HG02870 (cell line): ENCODE measurements around the gene TIRAP.
A peak's percentile ranks its signal among the peaks of the same experiment; 100 is the strongest.

Source experiments
- ATAC-seq: cut with Tn5 transposase; IDR thresholded peaks from one replicate; pipeline ENCODE4 v1.9.1; 2021; ENCODE audit warnings: mild to moderate bottlenecking, moderate library complexity; ENCODE audit not compliant: unreplicated experiment

TIRAP gene

DNA sequence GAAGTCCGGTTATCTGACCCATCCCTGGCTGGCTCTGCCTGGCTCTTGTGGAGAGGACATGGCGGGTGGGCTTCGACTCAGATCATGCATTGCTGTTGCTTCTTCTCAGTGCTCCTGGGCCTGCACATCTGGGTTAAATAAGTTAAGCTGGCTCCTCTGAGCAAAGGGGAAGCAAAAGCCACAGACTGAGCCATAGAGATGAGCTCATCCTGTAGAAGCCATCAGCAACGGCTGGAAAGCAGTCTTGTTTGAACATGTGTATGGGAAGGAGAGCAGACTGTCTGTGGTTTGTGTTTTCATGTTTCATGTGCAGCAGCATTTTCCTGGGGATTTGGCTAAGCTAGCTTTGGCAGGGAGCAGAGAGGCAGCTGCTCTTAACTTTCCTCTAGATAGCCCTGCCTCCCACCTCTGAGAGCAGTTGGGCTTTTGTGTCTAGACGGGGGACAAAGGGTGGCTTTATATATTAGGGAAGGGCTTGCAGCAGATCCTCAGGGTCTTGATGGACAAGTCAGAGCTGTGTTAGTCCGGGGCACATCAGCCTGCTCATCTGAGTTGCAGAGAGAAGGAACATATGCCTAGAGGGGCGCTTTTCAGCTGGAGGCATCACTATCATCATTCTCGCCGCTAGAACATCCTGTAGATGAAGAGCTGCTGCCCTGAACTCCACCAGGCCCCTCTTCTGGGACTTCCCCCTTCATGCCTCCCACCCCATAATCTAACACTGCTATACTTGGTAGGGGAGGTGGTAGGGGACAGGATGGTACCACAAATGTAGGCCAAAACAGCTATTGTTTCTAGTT, 35.9 kb downstream of the TIRAP start:
- ATAC-seq, result peak; percentile 86

DNA sequence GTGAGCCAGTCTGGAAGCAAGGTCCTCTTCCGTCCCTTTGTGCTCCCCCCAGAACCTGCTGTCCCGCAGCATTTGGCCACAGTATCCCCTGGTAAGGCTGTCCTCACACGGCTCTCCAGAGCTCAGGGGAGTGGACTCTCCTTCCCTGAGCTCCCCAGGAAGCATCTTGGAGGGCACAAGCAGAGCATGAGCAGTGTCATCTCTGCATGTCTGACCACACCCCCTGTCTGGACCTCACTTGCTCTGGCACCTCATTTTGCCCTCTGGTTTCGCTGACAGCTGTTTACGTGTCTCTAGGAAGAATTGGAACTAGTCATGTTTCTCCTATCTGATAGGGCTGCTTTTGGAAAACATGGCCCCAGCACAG, 36.5 kb downstream of the TIRAP start:
- no peak for ATAC-seq

DNA sequence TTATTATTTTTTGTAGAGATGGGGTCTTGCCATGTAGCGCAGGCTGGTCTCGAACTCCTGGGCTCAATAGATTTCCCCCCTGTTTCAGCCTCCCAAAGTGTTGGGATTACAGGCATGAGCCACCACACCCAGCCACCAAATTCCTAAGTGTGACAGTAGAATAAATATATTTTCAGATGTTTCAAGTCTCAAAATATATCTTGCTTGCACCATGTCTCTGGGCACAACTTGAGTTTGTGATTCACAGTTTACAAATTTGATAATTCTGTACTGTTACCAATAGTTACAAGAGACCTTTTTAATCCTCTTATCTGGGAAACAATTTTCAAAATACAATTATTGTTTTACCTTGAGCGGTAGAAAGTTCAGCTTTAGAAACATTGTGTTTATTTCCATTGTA, 40.1 kb downstream of the TIRAP start:
- ATAC-seq, result no peak

DNA sequence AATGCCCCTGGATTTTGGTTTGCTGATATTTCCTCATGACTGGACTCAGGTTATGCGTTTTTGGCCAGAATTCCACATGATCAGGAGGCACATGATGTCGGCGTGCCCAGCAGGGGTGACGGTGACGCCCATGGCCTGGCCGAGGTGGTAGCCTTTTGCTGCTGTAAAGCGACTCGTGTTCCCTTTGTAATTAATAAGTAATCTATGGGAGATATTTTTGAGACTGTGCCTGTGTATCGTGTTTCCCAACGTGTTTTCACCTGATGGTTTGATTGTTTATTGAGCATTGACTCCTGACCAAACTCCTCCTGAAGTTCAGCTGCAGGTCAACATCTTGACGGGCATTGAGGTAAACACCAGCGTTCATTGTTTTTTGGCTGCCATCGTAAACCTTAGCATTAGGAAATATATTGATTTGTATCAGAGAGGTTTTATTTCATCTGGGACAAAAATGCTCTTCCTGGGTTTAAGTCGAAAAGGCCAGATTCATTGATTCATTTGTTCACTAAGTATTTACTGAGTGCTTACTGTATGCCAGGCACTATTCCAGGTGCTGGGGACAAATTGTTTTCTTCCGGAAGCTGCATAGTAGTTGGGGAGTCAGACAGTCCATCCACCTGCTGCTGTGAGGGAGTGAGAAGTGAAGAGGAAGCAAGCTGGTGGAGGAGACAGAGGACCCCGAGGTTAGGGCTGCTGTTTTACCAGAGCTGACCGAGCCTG, 44.5 kb downstream of the TIRAP start:
- no peak for ATAC-seq

DNA sequence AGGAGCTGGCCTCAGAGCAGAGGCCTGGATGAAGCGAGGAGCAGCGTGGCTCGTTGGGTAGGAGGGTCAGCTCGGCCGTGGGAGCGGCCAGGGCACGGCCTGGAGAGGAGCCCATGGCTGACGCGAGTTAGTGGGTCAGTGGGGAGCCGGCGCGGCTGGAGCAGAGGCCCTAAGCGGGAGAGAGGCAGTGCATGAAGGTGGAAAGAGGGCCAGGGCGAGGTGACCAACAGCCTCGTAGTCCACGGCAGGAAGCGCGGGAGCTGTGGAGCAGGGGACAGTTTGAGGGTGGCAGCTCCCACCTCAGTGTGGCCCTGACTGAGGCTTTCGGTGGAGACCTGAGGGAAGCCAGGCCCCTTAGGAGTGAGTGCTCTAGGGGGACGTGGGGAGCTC, 45.1 kb downstream of the TIRAP start:
- no peak for ATAC-seq

DNA sequence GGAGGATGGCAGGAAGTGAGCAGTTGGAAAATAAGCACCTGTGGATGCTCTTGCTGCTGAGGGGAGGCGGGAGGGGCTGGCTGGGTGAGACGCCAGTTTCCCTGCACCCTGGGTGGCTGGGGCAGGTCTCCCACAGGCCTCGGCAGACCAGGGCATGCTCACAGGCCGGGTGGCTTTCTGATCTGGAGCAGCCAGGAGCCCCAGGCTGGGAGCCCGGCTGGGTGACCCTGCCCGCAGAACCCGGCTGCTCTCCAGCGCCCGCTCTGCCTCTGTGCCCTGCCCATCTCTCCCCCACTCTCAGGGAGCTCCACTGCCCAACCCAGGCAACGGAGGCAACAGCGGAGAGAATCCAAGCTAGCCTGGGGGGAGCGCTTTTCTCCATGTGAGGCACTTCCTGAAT, 45.6 kb downstream of the TIRAP start:
- no peak for ATAC-seq

DNA sequence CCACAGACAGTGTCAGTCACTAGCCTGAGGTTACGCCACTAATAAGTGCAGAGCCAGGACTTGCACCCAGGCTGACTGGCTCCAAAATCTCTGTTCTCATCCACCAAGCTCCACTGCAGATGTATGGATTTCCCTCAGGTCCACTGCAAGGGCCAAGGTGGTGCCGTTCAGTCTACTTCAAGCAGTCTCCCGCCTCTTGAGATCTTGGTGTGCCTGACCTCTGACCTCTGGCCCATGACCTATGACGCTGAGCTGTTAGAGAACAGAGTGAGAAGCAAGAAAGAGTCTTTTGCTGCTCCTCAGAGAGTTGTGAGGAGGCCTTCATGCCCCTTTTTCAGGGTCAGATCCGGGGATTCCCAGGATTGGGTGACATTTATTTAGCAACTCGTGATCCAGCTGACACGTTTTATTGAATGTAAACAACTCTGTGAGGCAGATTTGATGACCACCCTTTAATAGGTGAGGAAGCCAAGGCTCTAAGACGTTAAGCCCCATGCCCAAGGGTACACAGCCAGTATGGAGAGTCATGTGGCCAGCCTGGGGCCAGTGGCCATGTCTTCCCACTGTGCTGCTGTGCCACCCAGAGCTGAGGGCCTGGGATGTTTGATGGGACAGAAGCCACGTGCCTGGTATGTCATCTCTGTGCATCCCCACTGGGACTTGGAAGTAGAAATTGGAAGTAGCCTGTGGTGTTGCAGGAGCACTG, 46.2 kb downstream of the TIRAP start:
- ATAC-seq, result no peak

DNA sequence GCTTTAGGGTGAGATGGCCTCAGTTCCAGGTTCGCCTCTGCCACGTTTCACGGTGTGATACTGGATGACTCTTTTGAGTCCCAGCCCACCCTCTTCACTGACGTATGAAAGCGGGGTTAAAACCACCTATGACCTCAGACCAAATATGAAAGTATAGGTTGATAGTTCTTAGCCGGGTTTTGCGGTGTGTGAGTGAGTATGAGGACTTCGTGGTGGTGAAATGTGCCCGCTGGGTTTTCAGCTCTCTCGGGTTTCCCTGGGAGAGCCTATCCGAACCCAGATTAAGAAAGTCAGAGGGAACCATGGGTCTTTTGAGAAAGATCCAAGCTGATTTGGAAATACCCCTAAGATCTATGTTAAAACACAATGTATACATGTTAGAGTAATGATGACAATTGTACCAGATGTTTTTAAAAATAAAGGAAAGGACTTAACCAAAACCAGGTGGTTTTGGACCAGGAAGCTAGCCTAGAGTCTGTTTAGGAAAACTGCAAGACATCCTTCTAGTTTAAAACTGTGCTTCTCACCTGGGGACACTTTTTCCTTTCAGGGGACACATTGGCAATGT, 46.8 kb downstream of the TIRAP start:
- ATAC-seq, result no peak

DNA sequence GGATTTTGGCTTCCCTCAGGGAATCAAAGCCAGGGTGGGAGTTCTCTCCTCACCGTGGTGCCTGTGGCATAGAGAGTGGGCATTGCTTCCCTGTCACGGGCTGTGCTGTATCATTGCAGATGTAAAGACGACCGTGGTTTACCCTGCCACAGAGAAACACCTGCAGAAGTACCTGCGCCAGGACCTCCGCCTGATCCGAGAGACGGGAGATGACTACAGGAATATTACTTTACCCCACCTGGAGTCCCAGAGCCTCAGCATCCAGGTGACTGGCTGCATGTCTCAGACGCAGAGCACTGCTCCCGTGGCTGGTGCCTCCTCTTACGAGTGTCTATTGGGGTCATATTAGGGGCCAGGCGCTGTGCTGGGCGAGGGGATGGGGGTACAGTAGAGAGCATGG, 48.4 kb downstream of the TIRAP start:
- ATAC-seq, result no peak

DNA sequence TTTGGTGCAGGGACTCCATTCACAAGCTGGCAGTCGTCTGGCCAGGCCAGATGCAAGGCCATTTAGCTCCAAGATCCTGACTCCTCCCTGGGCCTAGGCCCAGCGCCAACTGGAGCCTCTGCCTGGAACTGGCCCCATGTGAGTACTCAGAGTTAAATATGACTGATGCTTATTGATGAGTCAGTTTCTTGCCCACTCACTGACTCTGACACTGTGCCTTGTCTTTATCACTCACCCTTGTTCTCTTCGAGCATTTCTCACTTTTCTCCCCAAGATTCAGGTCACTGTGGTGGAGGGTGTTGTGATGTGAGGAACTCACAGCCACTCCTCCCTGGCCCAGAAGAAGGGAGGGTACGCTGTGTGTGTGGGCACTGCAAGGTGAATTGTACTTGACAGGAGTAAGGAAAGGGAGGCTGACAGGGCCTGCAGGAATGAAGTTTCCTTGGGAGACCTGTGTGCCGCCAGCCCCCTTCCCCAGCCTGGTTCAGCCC, 49.4 kb downstream of the TIRAP start:
- ATAC-seq, result no peak

DNA sequence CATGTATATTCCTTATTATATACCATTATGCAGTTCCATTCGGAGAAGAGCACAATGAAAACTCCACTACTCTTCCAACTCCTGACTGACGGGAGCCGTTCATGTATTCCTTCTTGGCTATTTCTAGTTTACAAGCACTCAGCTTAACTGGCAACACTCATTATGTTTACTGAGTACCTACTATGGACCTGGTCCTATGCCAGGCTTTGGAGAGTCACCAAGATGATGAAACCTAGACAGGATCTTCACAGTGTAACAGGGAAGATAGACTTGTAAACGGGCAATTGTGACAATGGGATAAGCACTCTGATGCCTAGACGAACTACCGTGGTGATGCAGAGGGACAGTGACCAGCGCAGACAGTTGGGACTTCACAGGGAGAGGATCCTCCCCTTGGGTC, 50.2 kb downstream of the TIRAP start:
- no peak for ATAC-seq

DNA sequence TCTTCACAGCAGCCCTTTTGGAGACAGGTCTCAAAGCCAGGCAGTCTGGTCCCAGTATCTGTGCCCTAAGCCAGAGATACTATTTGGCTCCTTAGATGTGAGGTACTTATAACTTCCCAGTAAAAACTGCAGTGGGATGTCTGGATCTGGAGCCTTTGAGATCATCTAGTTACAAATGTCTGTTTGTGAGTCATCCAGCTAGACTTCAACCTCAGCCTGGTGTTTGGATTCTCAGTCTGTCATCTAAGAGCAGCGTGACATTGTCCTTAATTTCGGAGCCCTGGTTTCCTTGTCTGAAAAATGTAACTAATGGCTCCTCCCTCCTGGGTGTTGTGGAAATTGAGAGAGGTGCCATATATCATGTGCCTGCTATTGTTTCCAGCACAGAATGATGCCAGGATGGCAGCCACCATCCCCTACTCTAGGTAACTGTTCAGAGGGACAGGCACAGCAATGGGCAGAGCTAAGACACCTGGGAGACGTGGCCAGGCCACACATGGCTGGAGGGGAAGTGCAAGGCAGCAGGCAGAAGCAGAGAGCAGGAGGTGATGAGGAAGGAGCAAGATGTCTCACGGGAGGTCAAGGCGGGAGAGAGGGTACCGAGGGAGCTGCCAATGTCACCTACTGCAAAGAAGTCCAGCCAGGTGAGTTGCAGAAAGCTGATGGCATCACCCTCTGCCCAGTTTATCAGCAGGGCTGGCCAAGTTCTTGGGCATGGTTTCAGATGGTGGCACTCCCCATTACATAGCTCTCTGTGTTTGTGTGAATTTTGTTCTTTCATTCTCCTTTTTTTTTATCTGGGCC, 52.0 kb downstream of the TIRAP start:
- no peak for ATAC-seq

DNA sequence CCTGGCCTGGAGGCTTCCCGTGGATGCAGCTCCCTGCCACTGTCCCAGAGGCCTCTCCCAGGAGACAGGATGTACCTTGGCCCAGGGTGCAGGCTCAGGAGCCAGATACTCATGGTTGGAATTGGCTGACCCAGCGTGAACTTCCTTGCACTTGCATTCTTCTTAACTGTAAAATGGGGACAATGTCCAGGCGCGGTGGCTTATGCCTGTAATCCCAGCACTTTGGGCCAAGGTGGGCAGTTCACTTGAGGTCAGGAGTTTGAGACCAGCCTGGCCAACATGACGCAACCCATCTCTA, 52.5 kb downstream of the TIRAP start:
- no peak for ATAC-seq

DNA sequence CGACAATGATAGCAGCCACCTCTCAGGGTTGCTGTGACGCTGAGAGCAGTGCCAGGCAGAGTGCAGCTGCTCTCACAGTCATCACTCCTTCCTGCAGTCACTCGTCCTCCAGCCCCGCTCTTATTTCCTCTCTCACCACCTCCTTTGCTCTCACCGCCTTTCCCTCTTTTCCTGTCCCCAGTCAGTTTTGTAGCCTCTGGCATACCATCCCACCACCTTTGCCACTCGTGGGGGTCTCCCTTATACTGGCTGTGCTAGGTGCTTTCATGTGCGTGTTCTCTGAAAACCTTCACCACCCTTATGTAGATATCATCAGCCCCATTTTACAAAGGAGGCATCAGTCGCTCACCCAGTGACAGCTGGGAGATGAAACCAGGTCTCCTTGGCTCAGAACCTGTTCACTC, 53.2 kb downstream of the TIRAP start:
- ATAC-seq, result no peak

DNA sequence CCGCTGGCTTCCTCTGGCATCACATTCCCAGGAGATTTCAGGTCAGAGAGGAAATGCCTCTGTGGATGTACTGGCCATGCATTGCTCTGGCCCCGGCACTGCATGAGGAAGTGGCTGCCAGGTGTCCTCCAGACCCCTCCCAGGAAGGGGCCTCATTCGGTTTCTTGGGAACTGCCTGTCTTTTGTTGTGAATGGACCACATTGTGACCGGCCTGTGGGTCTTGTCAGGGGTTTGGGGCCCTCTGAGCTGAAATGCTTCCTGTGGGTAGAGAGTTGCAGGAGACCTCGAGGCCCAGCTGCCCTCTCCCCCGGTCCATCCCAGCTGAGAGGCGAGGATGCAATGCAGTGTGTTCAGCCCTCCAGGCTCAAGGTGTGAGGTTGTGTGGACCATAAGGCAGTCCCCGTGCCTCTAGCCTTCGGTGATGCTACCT, 53.8 kb downstream of the TIRAP start:
- ATAC-seq, result no peak

DNA sequence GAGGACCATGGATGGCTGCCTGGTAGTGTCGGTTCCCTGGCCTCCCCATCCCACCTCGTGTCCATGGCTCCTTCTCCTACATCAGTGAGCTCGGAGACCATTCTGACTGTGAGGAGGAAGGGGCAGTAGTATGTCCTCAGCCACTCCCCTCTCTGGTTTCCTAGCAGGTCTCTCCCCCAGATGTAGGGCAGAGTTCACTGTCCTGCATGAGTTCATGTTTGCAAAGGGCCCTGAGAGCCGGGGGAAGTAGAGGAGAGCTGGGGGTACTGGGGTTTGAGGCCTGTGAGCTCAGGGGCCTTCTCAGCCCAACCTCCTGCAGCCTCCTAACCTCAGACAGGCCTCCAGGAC, 54.2 kb downstream of the TIRAP start:
- ATAC-seq, result no peak

DNA sequence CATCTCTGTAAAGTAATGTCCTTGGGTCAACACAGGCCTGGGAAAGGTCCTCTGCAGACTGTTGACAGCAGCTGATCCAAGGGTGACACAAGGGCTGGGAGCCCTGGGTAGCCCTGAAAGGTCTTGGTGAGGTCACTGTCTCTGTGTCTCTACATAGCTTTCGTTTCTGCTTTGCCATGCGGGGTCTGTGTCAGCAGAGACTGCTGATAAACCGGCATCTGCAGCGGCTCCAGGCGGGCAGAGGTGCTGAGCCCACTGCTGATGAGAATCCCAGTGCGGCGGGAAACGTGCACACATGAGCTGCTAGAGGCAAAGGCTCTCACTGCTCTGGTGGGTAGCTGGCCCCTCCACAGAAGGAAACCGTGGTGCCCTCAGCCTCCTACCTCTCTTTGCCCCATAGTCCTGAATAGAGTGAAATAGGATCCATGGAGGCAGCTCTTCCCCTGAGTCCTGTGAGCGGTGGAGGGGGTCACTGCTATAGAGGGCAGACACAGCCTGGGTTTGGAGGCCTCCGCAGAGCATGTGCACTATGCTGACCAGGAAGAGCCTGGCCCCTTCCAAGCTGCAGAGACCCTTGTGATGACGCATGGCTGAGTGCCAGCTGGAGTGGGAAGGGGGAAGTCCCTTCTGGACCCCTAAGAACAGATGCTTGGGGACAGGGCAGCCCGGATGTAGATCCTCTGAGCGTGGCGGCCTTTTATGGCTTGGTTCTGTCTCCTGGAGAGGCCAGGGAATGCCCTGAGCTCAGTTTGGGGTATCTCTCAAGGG, 54.8 kb downstream of the TIRAP start:
- no peak for ATAC-seq

DNA sequence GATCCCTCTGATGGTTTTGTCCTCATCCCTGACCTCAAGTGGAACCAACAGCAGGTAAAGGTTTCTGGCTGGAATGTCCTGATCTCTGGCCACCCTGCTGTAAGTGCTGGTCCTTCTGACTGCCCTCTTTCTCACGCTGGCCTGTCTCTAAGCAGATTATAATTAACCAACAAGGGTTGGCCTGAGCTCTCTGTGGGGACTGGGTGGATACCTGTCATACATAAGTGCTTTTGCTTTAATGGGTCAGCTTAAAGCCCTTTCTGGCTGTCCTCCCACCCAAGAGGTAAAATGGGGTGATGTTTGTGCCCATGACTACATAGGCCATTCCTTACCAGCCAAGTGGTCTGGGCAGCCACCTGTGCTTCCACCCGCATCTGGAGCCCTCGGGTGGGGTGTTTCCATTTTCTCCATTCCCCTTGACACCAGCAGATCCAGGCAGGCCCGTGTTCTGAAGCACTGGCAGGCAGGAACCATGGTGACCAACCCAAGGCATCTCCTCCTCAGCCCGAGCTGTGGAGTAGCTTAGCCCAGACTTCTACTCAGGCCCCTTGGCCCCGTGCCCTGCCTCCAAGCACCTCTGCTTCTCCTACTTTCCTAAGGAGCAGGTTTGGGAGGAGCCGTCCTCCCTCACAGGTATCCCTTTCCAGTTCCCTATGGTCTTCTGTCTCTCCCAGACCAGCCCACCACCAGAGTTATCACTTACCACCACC, 55.6 kb downstream of the TIRAP start:
- no peak for ATAC-seq

DNA sequence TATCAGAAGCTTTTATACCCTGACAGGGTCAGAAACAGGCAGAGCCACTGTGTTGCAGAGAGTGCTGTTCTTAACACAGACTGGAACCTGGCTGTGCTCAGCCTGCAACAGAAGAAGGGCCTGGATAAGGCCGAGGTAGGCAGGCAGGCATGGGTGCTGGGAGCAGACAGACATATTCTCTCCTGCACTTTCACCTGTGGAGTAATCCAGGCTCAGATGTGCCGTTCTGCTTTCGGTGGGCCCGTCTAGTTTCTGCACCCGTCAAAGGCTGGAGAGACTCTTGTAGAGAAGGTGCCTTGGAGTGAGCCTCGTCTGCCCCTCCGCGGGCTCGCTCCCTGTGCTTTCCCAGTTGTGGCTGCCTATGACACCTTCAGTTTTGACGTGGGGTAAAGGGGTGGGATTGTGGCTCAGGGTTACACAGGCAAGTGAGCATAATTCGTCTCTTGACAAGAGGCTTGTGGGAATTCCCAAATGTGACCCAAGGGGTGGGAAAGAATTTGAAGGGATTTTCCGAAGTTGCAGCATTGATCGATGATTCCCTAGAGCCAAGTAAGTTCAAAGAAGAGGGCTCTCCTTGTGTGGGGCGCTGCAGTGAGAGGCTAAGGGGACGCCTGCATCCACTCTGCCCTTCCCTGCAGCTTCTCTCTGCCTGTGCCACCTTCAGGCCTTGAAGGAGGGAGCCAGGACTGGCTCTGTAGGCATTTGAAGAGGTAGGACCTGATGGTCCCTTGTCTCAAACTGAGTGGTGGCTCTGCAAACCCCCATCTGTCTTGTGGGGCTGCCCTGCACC, 56.4 kb downstream of the TIRAP start:
- no peak for ATAC-seq
